ENCODE results near the gene CNTNAP2.

DNA sequence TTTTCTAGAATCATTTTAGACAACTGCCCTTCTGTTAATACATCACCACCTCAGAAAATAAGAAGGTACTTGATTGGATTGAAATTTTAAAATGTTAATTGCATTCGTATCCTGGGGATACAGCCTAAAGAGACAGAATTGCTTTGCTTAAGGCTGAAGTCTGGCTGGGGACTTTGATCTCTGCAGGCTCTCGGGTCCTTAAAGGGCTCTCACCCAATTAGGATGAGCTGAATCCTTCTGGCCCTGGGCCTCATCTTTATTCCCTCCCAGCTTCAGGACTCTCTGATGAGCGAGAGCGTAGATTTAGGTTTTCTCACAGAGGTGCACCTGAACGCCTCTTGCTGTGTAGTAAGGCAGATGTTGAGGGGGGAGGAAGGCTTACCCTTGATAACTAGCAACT is 1998.7 kb downstream of the CNTNAP2 start:
- TF ChIP-seq, protein P1, sequence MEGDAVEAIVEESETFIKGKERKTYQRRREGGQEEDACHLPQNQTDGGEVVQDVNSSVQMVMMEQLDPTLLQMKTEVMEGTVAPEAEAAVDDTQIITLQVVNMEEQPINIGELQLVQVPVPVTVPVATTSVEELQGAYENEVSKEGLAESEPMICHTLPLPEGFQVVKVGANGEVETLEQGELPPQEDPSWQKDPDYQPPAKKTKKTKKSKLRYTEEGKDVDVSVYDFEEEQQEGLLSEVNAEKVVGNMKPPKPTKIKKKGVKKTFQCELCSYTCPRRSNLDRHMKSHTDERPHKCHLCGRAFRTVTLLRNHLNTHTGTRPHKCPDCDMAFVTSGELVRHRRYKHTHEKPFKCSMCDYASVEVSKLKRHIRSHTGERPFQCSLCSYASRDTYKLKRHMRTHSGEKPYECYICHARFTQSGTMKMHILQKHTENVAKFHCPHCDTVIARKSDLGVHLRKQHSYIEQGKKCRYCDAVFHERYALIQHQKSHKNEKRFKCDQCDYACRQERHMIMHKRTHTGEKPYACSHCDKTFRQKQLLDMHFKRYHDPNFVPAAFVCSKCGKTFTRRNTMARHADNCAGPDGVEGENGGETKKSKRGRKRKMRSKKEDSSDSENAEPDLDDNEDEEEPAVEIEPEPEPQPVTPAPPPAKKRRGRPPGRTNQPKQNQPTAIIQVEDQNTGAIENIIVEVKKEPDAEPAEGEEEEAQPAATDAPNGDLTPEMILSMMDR (conservative IDR thresholded peaks at IDR 0.05), result no peak
- TF ChIP-seq ZFX (IDR thresholded peaks at IDR 0.05), result no peak

Measured in C4-2B (cell line).